ENCODE measurements around the gene LCP2. TPM values are rescaled to one million over a fixed set of nuclear protein-coding genes. Genes with fewer than 3 reads are reported as not detected.

Gene LCP2
- total and polyA plus RNA-seq, 2 of the 8 experiments (the other 6 are each of a cell fraction or from before 2014, with no cell fraction given), result 0.26 to 0.33 TPM

DNA sequence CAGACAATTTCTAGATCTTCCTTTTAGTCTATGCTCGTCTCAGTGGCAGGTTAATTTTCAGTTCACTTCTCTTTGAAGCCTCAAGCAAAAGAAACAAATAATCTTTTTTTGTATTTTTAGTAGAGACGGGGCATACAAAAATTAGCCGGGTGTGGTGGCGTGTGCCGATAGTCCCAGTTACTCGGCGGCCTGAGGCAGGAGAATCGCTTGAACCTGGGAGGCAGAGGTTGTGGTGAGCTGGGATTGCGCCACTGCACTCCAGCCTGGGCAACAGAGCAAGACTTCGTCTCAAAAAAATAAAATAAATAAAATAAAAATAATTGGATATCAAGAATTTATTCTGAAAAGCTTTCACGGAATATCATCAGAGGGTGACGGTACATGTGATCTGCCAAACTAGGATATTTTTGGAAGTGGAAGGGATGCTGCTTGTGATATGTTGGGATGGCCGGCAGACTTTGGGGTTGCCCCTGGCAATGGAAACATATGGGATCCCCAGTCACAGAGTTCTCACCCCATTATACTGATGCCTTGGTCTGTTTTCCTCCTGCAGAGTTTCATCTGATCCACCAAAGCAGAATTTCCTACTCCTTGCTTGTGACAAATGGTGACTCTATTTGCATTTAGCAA, 7.6 kb upstream of the LCP2 start:
- H4K5ac ChIP-seq (ENCODE audit: insufficient read length, low read depth, low read length), result no peak overlapping the region
- no peaks in the 10 kb centered on the region for H3K23me2 ChIP-seq (ENCODE audit: low read depth, low read length)
- H3K9me3 ChIP-seq (ENCODE audit: insufficient read depth in 2 of 2, low read depth in 1 of 2, low read length in 1 of 2), result no peaks in the 10 kb centered on the region; a peak in 2 of 4 replicates
- no peak overlapping the region for H4K91ac ChIP-seq (replicated peaks; ENCODE audit: insufficient read length, low read length)
- H2BK12ac ChIP-seq (ENCODE audit: low read depth, low read length), result no peak overlapping the region
- no peak overlapping the region for H2BK120ac ChIP-seq (replicated peaks; ENCODE audit: low read depth, low read length)
- H2BK20ac ChIP-seq (ENCODE audit: low read length), result no peak overlapping the region
- no peaks in the 10 kb centered on the region for H3K36me3 ChIP-seq (ENCODE audit: control insufficient read depth in 2 of 4, insufficient read depth in 4 of 4, low read length in 3 of 4)
- H3K14ac ChIP-seq (ENCODE audit: insufficient read length), result no peak overlapping the region
- no peaks in the 10 kb centered on the region for H3K79me1 ChIP-seq (ENCODE audit: low read depth, low read length)
- H4K20me1 ChIP-seq (replicated peaks in 1 of 2; ENCODE audit: control insufficient read depth in 1 of 2, insufficient read depth in 2 of 2, low read length in 2 of 2), result no peaks in the 10 kb centered on the region
- no peak overlapping the region for H3K4me3 ChIP-seq (ENCODE audit: extremely low read depth in 1 of 4, insufficient read depth in 2 of 4, low read depth in 3 of 4, low read length in 4 of 4)
- H3K18ac ChIP-seq (ENCODE audit: extremely low read depth, low read length), result no peak overlapping the region
- no peak overlapping the region for H2AFZ ChIP-seq (ENCODE audit: low read length)
- no peak overlapping the region for H3K23ac ChIP-seq (ENCODE audit: insufficient read length)
- ChIA-PET CTCF (ENCODE audit: partially characterized antibody) (interaction anchor here (1.1 to 4.7 kb wide), 8 partner anchors 8 to 43 kb away, joined by 3 to 19 read pairs (median 8); partner anchors contain the start of gene LCP2), POLR2A (ENCODE audit: partially characterized antibody) (no interaction called here)
- no peak overlapping the region for H3K4ac ChIP-seq (replicated peaks; ENCODE audit: insufficient read length, low read depth, low read length)
- H3K9ac ChIP-seq (replicated peaks in 1 of 4; ENCODE audit: extremely low read depth in 1 of 4, low read depth in 3 of 4, low read length in 3 of 4), result no peak overlapping the region
- H3K4me2 ChIP-seq (ENCODE audit: insufficient read depth in 1 of 2, low read depth in 2 of 2, low read length in 2 of 2), result no peak overlapping the region
- H3K56ac ChIP-seq (replicated peaks; ENCODE audit: insufficient read length, low read depth, low read length), result no peak overlapping the region
- H3K4me1 ChIP-seq (replicated peaks in 1 of 4; ENCODE audit: control insufficient read depth in 3 of 4, insufficient read depth in 4 of 4, low read length in 3 of 4), result peaks cover 0 to 8% (median 2%) of the 10 kb centered on the region in 4 experiments; a peak in 3 of 7 replicates
- H3K79me2 ChIP-seq (ENCODE audit: control insufficient read depth in 1 of 2, insufficient read depth in 2 of 2, low read length in 2 of 2), result no peaks in the 10 kb centered on the region
- FAIRE-seq (no peak), DNase-seq (ENCODE audit: low read depth in 1 of 2, low spot score in 2 of 2) (no peak)
- no peaks in the 10 kb centered on the region; a peak in 1 of 7 replicates for H3K27me3 ChIP-seq (replicated peaks in 1 of 4; ENCODE audit: control insufficient read depth in 3 of 4, extremely low read depth in 1 of 4, insufficient read depth in 3 of 4, low read length in 3 of 4)
- H4K8ac ChIP-seq (ENCODE audit: extremely low read depth, insufficient read depth, low read length), result no peak overlapping the region
- no peak overlapping the region for H2AK5ac ChIP-seq (ENCODE audit: low read depth, low read length)
- no peak overlapping the region for H2BK15ac ChIP-seq (ENCODE audit: low read length)
- no peak overlapping the region for H2BK5ac ChIP-seq (ENCODE audit: low read depth, low read length)
- WGBS, 2 experiments (ENCODE audit: extremely low coverage in 1 of 2, insufficient coverage in 1 of 2, insufficient read length in 1 of 2, insufficient replicate concordance in 2 of 2, low coverage in 1 of 2, low lambda C conversion rate in 2 of 2, missing lambda C conversion rate in 1 of 2), result 93% methylated on average over 13 of the region's 13 CpGs; no CpG with 5 or more reads in 1 of the 2 experiments
- no peak overlapping the region for H3K27ac ChIP-seq (ENCODE audit: low read depth, low read length)
- no peak for TF ChIP-seq POLR2AphosphoS5 (IDR thresholded peaks at IDR 0.05; ENCODE audit: low read depth, low read length)
- no peak for TF ChIP-seq SP2 (IDR thresholded peaks at IDR 0.05; ENCODE audit: low read length)
- TF ChIP-seq TCF12 (IDR thresholded peaks at IDR 0.05; ENCODE audit: low read depth, low read length), result no peak
- no peak for TF ChIP-seq SIRT6 (IDR thresholded peaks at IDR 0.05; ENCODE audit: low read length)
- TF ChIP-seq CHD2 (IDR thresholded peaks at IDR 0.05; ENCODE audit: low read length), result no peak
- no peak for TF ChIP-seq SIN3A (conservative IDR thresholded peaks at IDR 0.05 in 1 of 2, IDR thresholded peaks at IDR 0.05 in 1 of 2; ENCODE audit: low read depth in 1 of 2, low read length in 2 of 2)
- TF ChIP-seq JUN (IDR thresholded peaks at IDR 0.05; ENCODE audit: low read depth, low read length), result no peak
- no peak for TF ChIP-seq BCL11A (IDR thresholded peaks at IDR 0.05; ENCODE audit: low read depth in 2 of 2, low read length in 2 of 2)
- TF ChIP-seq JUND (IDR thresholded peaks at IDR 0.05; ENCODE audit: low read length), result no peak
- no peak for TF ChIP-seq POLR2A (IDR thresholded peaks at IDR 0.05; ENCODE audit: control extremely low read depth in 1 of 2, low read depth in 2 of 2, low read length in 2 of 2)
- no peak for TF ChIP-seq RFX5 (IDR thresholded peaks at IDR 0.05; ENCODE audit: borderline replicate concordance, low read depth, low read length)
- TF ChIP-seq HDAC2 (IDR thresholded peaks at IDR 0.05; ENCODE audit: borderline replicate concordance in 1 of 2, low read depth in 2 of 2, low read length in 2 of 2), result no peak
- TF ChIP-seq RNF2 (IDR thresholded peaks at IDR 0.05; ENCODE audit: borderline replicate concordance, low read depth, low read length, missing control alignments, poor library complexity, severe bottlenecking), result no peak

All from H1 (cell line).